IMR-90 (cell line): Measurements from ENCODE around the gene FKBP10. TPM values are rescaled to one million over a fixed set of nuclear protein-coding genes. Genes with fewer than 3 reads are reported as not detected.

Experiments
- ATAC-seq: fragments of 200-7000 bp; cut with Tn5 transposase; 2 replicates; pipeline ENCODE4 v1.9.1; 2020; ENCODE audit warnings: low read depth, mild to moderate bottlenecking, moderate library complexity
- BruUV-seq: library from RNA; stranded (reverse); fragments of 400-500 nt; replicated peaks from 2 replicates; lab custom pipeline; 2021; lab: Mats Ljungman, UMichigan
- CTCF ChIA-PET: fragments of 300-600 bp; formaldehyde crosslinking; extraction: SDS; loops from one replicate; lab custom pipeline; 2021; ENCODE audit warnings: antibody characterized with exemption; lab: Yijun Ruan, JAX
- POLR2A ChIA-PET: fragments of 300-600 bp; sonication (Branson Sonifier 250); formaldehyde crosslinking; loops from one replicate; lab custom pipeline; 2022; ENCODE audit warnings: antibody characterized with exemption; ENCODE audit not compliant: unreplicated experiment; lab: Charles Lee
- DNase-seq: peaks from one replicate; pipeline ENCODE4 v3.0.0; 2013
- H2AFZ ChIP-seq: replicated peaks from 2 replicates; pipeline ENCODE3; 2013; ENCODE audit warnings: low read length, mild to moderate bottlenecking; ENCODE audit not compliant: poor library complexity
- H2AK5ac ChIP-seq: 2 replicates; pipeline ENCODE4 v1.6.1; 2013; ENCODE audit warnings: low read depth, low read length, inconsistent platforms
- H2AK9ac ChIP-seq: replicated peaks from 2 replicates; pipeline ENCODE3; 2013; ENCODE audit warnings: mild to moderate bottlenecking, low read depth, low read length, moderate library complexity; ENCODE audit not compliant: poor library complexity
- H2BK120ac ChIP-seq: 2 replicates; pipeline ENCODE4 v1.6.1; 2013; ENCODE audit warnings: low read depth, low read length, inconsistent platforms
- H2BK15ac ChIP-seq: 3 replicates; pipeline ENCODE4 v1.6.1; 2013; ENCODE audit warnings: low read depth, low read length, inconsistent platforms
- H2BK20ac ChIP-seq: 2 replicates; pipeline ENCODE4 v1.6.1; 2013; ENCODE audit warnings: low read depth, mild to moderate bottlenecking, inconsistent platforms, low read length, moderate library complexity
- H2BK5ac ChIP-seq: 2 replicates; pipeline ENCODE4 v1.6.1; 2013; ENCODE audit warnings: mild to moderate bottlenecking, low read depth, low read length, inconsistent platforms; ENCODE audit not compliant: poor library complexity, severe bottlenecking
- H3K14ac ChIP-seq: replicated peaks from 2 replicates; pipeline ENCODE4 v1.6.1; 2013; ENCODE audit warnings: low read depth, low read length, inconsistent platforms
- H3K18ac ChIP-seq: 2 replicates; pipeline ENCODE4 v1.6.1; 2013; ENCODE audit warnings: low read depth, low read length, control low read depth
- H3K23ac ChIP-seq: 2 replicates; pipeline ENCODE4 v1.6.1; 2013; ENCODE audit warnings: low read depth, low read length, inconsistent platforms
- H3K27ac ChIP-seq: 2 replicates; pipeline ENCODE4 v1.5.1; 2013; ENCODE audit warnings: mild to moderate bottlenecking, control low read depth, low read length; ENCODE audit not compliant: insufficient read depth
- H3K27me3 ChIP-seq: 2 replicates; pipeline ENCODE4 v1.6.1; 2013; ENCODE audit warnings: low read length; ENCODE audit not compliant: control insufficient read depth, insufficient read depth
- H3K36me3 ChIP-seq: 2 replicates; pipeline ENCODE4 v1.6.1; 2013; ENCODE audit warnings: low read length, mixed read lengths; ENCODE audit not compliant: control insufficient read depth, insufficient read depth
- H3K4ac ChIP-seq: 2 replicates; pipeline ENCODE4 v1.6.1; 2013; ENCODE audit warnings: low read depth, low read length, inconsistent platforms
- H3K4me1 ChIP-seq: 2 replicates; pipeline ENCODE4 v1.6.1; 2013; ENCODE audit warnings: low read length, mixed read lengths; ENCODE audit not compliant: control insufficient read depth, insufficient read depth
- H3K4me2 ChIP-seq: 2 replicates; pipeline ENCODE4 v1.6.1; 2013; ENCODE audit warnings: low read depth, mild to moderate bottlenecking, control low read depth, low read length, moderate library complexity
- H3K4me3 ChIP-seq: 2 replicates; pipeline ENCODE4 v1.5.1; 2013; ENCODE audit warnings: low read depth, mild to moderate bottlenecking, control low read depth, low read length, moderate library complexity; ENCODE audit not compliant: insufficient read depth
- H3K56ac ChIP-seq: 2 replicates; pipeline ENCODE4 v1.6.1; 2013; ENCODE audit warnings: low read length, inconsistent platforms; ENCODE audit not compliant: insufficient read depth; ENCODE audit errors: extremely low read depth
- H3K79me1 ChIP-seq, 2 experiments: 2 replicates each; pipeline ENCODE4 v1.6.1; 2013; ENCODE audit warnings: low read length in 2 of 2, inconsistent platforms in 1 of 2, low read depth in 1 of 2
- H3K9ac ChIP-seq: 2 replicates; pipeline ENCODE4 v1.6.1; 2013; ENCODE audit warnings: low read depth, low read length, control low read depth
- H3K9me1 ChIP-seq: 2 replicates; pipeline ENCODE4 v1.6.1; 2013; ENCODE audit warnings: low read length, inconsistent platforms; ENCODE audit not compliant: insufficient read depth
- H3K9me3 ChIP-seq: 2 replicates; pipeline ENCODE4 v1.6.1; 2013; ENCODE audit warnings: low read length; ENCODE audit not compliant: control insufficient read depth, insufficient read depth
- H4K20me1 ChIP-seq: 2 replicates; pipeline ENCODE4 v1.6.1; 2013; ENCODE audit warnings: low read length, inconsistent platforms; ENCODE audit not compliant: insufficient read depth
- H4K5ac ChIP-seq: 2 replicates; pipeline ENCODE4 v1.6.1; 2013; ENCODE audit warnings: mild to moderate bottlenecking, low read depth, low read length, control low read depth
- H4K8ac ChIP-seq, 2 experiments: 2 replicates each; pipeline ENCODE4 v1.6.1; 2013; ENCODE audit warnings: low read depth in 2 of 2, low read length in 2 of 2, control low read depth in 1 of 2, inconsistent platforms in 1 of 2
- H4K91ac ChIP-seq: 2 replicates; pipeline ENCODE4 v1.6.1; 2013; ENCODE audit warnings: low read depth, low read length, inconsistent platforms; ENCODE audit not compliant: insufficient read depth
- CHD1 ChIP-seq: IDR thresholded peaks from 2 replicates; pipeline ENCODE4 v1.6.1; 2012; ENCODE audit warnings: low read depth, low read length, improper control_type of control experiment
- CTCF ChIP-seq: conservative IDR thresholded peaks from 2 replicates; pipeline ENCODE4 v1.5.1; 2012; ENCODE audit warnings: mild to moderate bottlenecking, low read depth, low read length, improper control_type of control experiment
- ELK1 ChIP-seq: fragments of 150-350 bp; IDR thresholded peaks from 2 replicates; pipeline ENCODE4 v1.6.1; 2016; ENCODE audit warnings: low read depth, mild to moderate bottlenecking, low read length, moderate library complexity, borderline replicate concordance
- MAZ ChIP-seq: IDR thresholded peaks from 2 replicates; pipeline ENCODE4 v1.6.1; 2012; ENCODE audit warnings: low read depth, mild to moderate bottlenecking, low read length, improper control_type of control experiment, moderate library complexity, borderline replicate concordance
- NFE2L2 ChIP-seq: fragments of 150-350 bp; IDR thresholded peaks from 2 replicates; pipeline ENCODE4 v1.6.1; 2016; ENCODE audit warnings: low read depth, mild to moderate bottlenecking, low read length
- USF2 ChIP-seq: fragments of 150-350 bp; IDR thresholded peaks from 2 replicates; pipeline ENCODE4 v1.6.1; 2017; ENCODE audit warnings: mild to moderate bottlenecking, antibody characterized with exemption, low read length, low read depth
- WGBS, 2 experiments: methylation state at CpG; one replicate each; pipeline versions ENCODE4 v1.1.5 to v1.1.7; 2013; ENCODE audit warnings: missing lambda C conversion rate in 2 of 2; ENCODE audit not compliant: insufficient read length in 1 of 2; ENCODE audit errors: extremely low coverage in 2 of 2; 5-methylcytosine and 5-hydroxymethylcytosine counted together
- dilution Hi-C: fragments of 300-500 bp; cut with HindIII; formaldehyde crosslinking; loops from one replicate; pipeline ENCODE4 v1.14.3; 2018; ENCODE audit warnings: low sequenced_read_pairs; ENCODE audit not compliant: unreplicated experiment
- in situ Hi-C: fragments of 300-500 bp; cut with MboI; formaldehyde crosslinking; loops from 3 replicates; pipeline ENCODE4 v1.14.3; 2019; ENCODE audit warnings: low sequenced_read_pairs, inconsistent platforms, mixed read lengths
- intact Hi-C: fragments of 100-400 bp; cut with micrococcal nuclease; formaldehyde crosslinking; loops from 2 replicates; pipeline ENCODE4 v1.10.0; 2022
- polyA plus RNA-seq, 3 experiments: library from polyadenylated mRNA; depleted of rRNA; stranded (reverse); fragments of >200 nt; gene quantifications; 2 replicates each; pipeline ENCODE4 v1.2.3, GENCODE V29; 2012; ENCODE audit warnings: low replicate concordance in 1 of 3
- total RNA-seq: library from RNA; depleted of rRNA; stranded (reverse); fragments of >200 nt; gene quantifications from 2 replicates; pipeline ENCODE4 v1.2.3, GENCODE V29; 2012

Gene FKBP10
- total and polyA plus RNA-seq, 2 of the 4 experiments (the other 2 are of a cell fraction) = 170 to 984 TPM

DNA sequence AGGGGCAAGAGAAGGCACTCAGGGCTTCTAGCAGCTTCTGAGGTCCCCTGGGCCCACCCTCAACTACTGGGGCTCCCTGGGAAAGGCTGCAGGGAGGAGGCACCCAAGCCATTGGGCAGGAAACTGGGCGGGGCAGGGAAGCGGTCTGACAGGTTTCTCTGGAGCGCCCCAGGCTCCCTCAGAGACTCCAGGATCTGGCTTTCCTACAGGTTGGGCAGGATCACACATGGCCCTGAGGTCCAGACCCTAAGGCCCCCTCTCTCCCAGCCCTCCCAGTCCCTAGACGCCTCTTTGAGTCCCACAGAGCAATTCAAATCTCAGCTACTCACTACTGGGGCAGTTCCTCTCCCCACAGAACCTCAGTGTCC, 40.6 kb upstream of the FKBP10 start:
- no peak for DNase-seq
- peak overlapping the region; percentile 75; the same call in 1 of the 2 replicates for H2BK120ac ChIP-seq
- no peaks in the 10 kb centered on the region for H3K27me3 ChIP-seq
- ChIA-PET CTCF (no interaction called here), POLR2A (no interaction called here)
- H3K27ac ChIP-seq = no peak overlapping the region
- TF ChIP-seq ELK1 (no peak), MAZ (no peak), CHD1 (no peak), USF2 (no peak), NFE2L2 (no peak), CTCF (no peak)
- intact Hi-C loops = no loop called here
- no peak overlapping the region for H3K56ac ChIP-seq
- H3K4me2 ChIP-seq = no peak overlapping the region
- H3K9me1 ChIP-seq = peaks cover 19% of the 10 kb centered on the region
- H4K91ac ChIP-seq = peak overlapping the region; percentile 86; the same call in 1 of the 2 replicates
- peak overlapping the region; percentile 44 for H2AK9ac ChIP-seq
- no peak overlapping the region for H2BK5ac ChIP-seq
- H2AK5ac ChIP-seq = peak overlapping the region; percentile 94
- H3K9me3 ChIP-seq = no peaks in the 10 kb centered on the region
- H4K20me1 ChIP-seq = peaks cover 22% of the 10 kb centered on the region
- peak overlapping the region; percentile 86; the same call in 1 of the 3 replicates for H2BK15ac ChIP-seq
- peaks cover 53% of the 10 kb centered on the region for H3K36me3 ChIP-seq
- no peak overlapping the region for H3K14ac ChIP-seq
- no TSS peak for BruUV-seq
- H3K23ac ChIP-seq = no peak overlapping the region
- H4K5ac ChIP-seq = no peak overlapping the region
- peaks cover 18% of the 10 kb centered on the region for H3K4me1 ChIP-seq
- peak overlapping the region; percentile 91 for H3K4ac ChIP-seq
- H2BK20ac ChIP-seq = peak overlapping the region; percentile 82; the same call in 1 of the 2 replicates
- H4K8ac ChIP-seq = peak overlapping the region; percentile 81 to 83; a peak in 2 of 4 replicates
- dilution Hi-C loops = no loop called here
- H3K9ac ChIP-seq = no peak overlapping the region
- no peak overlapping the region for H2AFZ ChIP-seq
- no peak for ATAC-seq
- H3K79me1 ChIP-seq = peaks cover 14 to 48% of the 10 kb centered on the region in 2 experiments; a peak in 3 of 4 replicates
- no peak overlapping the region for H3K4me3 ChIP-seq
- H3K18ac ChIP-seq = no peak overlapping the region
- in situ Hi-C loops = no loop called here
- WGBS, 2 experiments = 86% methylated on average over 1 of the region's 4 CpGs; no CpG with 5 or more reads in 1 of the 2 experiments
